ENCODE results near the gene FYN. TPM values are rescaled to one million over a fixed set of nuclear protein-coding genes. Genes with fewer than 3 reads are reported as not detected.
A peak's percentile ranks its signal among the peaks of the same experiment; 100 is the strongest.

FYN gene
- total and polyA plus RNA-seq, 2 experiments from 2014 or later: 95.7 to 104 TPM

- no peak for DNase-seq (ENCODE audit: low read depth in 1 of 2, low spot score in 1 of 2)
- H3K4me1 ChIP-seq (ENCODE audit: low read depth): peaks cover 46% of the 10 kb centered on the region
- H3K36me3 ChIP-seq: no peaks in the 10 kb centered on the region
- H3K27ac ChIP-seq: no peak overlapping the region
- H3K4me3 ChIP-seq: no peak overlapping the region
- no peaks in the 10 kb centered on the region for H3K9me3 ChIP-seq (ENCODE audit: low read depth)
- no peaks in the 10 kb centered on the region for H3K27me3 ChIP-seq
- TF ChIP-seq CTCF (IDR thresholded peaks at IDR 0.05; ENCODE audit: low read depth, low read length): no peak
These were observed 107.5 kb downstream of the FYN start for GRCh38 chr6:111765763-111766162.

- Histone ChIP-seq H3K27ac (peak overlapping the region; percentile 56), H3K4me1 (ENCODE audit: low read depth) (peaks cover 52% of the 10 kb centered on the region), H3K27me3 (no peaks in the 10 kb centered on the region), H3K36me3 (no peaks in the 10 kb centered on the region), H3K4me3 (no peak overlapping the region), H3K9me3 (ENCODE audit: low read depth) (no peaks in the 10 kb centered on the region)
- peak in 1 of 2 donors; percentile 20 for DNase-seq (ENCODE audit: low read depth in 1 of 2, low spot score in 1 of 2)
- no peak for TF ChIP-seq CTCF (IDR thresholded peaks at IDR 0.05; ENCODE audit: low read depth, low read length)
These were observed 108.7 kb downstream of the FYN start for GRCh38 chr6:111764238-111765175.

GRCh38 chr6:111763381-111763780 lies 109.9 kb downstream of the FYN start:
- no peak overlapping the region for H3K27ac ChIP-seq
- H3K4me3 ChIP-seq: no peak overlapping the region

GRCh38 chr6:111761783-111762312 lies 111.4 kb downstream of the FYN start:
- Histone ChIP-seq H3K4me1 (ENCODE audit: low read depth) (peaks cover 52% of the 10 kb centered on the region), H3K27ac (no peak overlapping the region), H3K27me3 (no peaks in the 10 kb centered on the region), H3K4me3 (no peak overlapping the region), H3K9me3 (ENCODE audit: low read depth) (no peaks in the 10 kb centered on the region), H3K36me3 (no peaks in the 10 kb centered on the region)
- TF ChIP-seq CTCF (IDR thresholded peaks at IDR 0.05; ENCODE audit: low read depth, low read length): no peak
- peak in 1 of 2 donors; percentile 63 for DNase-seq (ENCODE audit: low read depth in 1 of 2, low spot score in 1 of 2)

More at GRCh38 chr6:111763381-111763780, 109.9 kb downstream of the FYN start:
- Histone ChIP-seq H3K4me1 (ENCODE audit: low read depth) (peaks cover 52% of the 10 kb centered on the region), H3K9me3 (ENCODE audit: low read depth) (no peaks in the 10 kb centered on the region), H3K27me3 (no peaks in the 10 kb centered on the region), H3K36me3 (no peaks in the 10 kb centered on the region)
- no peak for TF ChIP-seq CTCF (IDR thresholded peaks at IDR 0.05; ENCODE audit: low read depth, low read length)
- no peak for DNase-seq (ENCODE audit: low read depth in 1 of 2, low spot score in 1 of 2)

- no peaks in the 10 kb centered on the region for H3K9me3 ChIP-seq (ENCODE audit: low read depth)
- H3K4me1 ChIP-seq (ENCODE audit: low read depth): peaks cover 50% of the 10 kb centered on the region
- no peak overlapping the region for H3K27ac ChIP-seq
- no peaks in the 10 kb centered on the region for H3K36me3 ChIP-seq
- no peak for DNase-seq (ENCODE audit: low read depth in 1 of 2, low spot score in 1 of 2)
- H3K4me3 ChIP-seq: no peak overlapping the region
- H3K27me3 ChIP-seq: no peaks in the 10 kb centered on the region
- no peak for TF ChIP-seq CTCF (IDR thresholded peaks at IDR 0.05; ENCODE audit: low read depth, low read length)
These were observed 112.0 kb downstream of the FYN start for GRCh38 chr6:111761212-111761611.

Data from cardiac muscle cell (in vitro differentiated cells and primary cell).